NCI-H187 (cell line): ENCODE measurements around the gene AK2.

Source experiments
- DNase-seq, 2 experiments: peaks; one replicate each; lab custom pipeline; 2025; lab: John Stamatoyannopoulos, UW

Gene AK2

GRCh38 chr1:33022650-33023200, 14.0 kb downstream of the AK2 start:
- no peak for DNase-seq

- no peak for DNase-seq
Observed at GRCh38 chr1:33021567-33022431, 14.9 kb downstream of the AK2 start.

- no peak for DNase-seq
Observed at GRCh38 chr1:33018112-33018511, 18.6 kb downstream of the AK2 start.

GRCh38 chr1:33017175-33017574, 19.5 kb downstream of the AK2 start:
- no peak for DNase-seq

GRCh38 chr1:33015216-33015615, 21.5 kb downstream of the AK2 start:
- DNase-seq, result no peak

GRCh38 chr1:33014464-33015163, 22.1 kb downstream of the AK2 start:
- no peak for DNase-seq

GRCh38 chr1:33013791-33014190, 22.9 kb downstream of the AK2 start:
- no peak for DNase-seq

GRCh38 chr1:33012165-33012564, 24.5 kb downstream of the AK2 start:
- DNase-seq, result no peak

GRCh38 chr1:33010932-33011731, 25.6 kb downstream of the AK2 start:
- no peak for DNase-seq

GRCh38 chr1:33009561-33009960, 27.1 kb downstream of the AK2 start:
- DNase-seq, result no peak

- DNase-seq, result peak; percentile 20 to 72
Observed at GRCh38 chr1:33008051-33008914, 28.4 kb downstream of the AK2 start.

GRCh38 chr1:33007190-33008050, 29.3 kb downstream of the AK2 start:
- peak; percentile 26 to 41 for DNase-seq

GRCh38 chr1:33005838-33006421, 30.8 kb downstream of the AK2 start:
- DNase-seq, result no peak

- DNase-seq, result no peak
Observed at GRCh38 chr1:33005117-33005837, 31.4 kb downstream of the AK2 start.

- DNase-seq, result no peak
Observed at GRCh38 chr1:33004613-33005012, 32.1 kb downstream of the AK2 start.

- DNase-seq, result no peak
Observed at GRCh38 chr1:33003657-33004056, 33.0 kb downstream of the AK2 start.

- no peak for DNase-seq
Observed at GRCh38 chr1:33002006-33002405, 34.7 kb downstream of the AK2 start.

- DNase-seq, result no peak
Observed at GRCh38 chr1:33001282-33001681, 35.4 kb downstream of the AK2 start.

- DNase-seq, result no peak
Observed at GRCh38 chr1:33000427-33001026, 36.2 kb downstream of the AK2 start.
